Globus pallidus (tissue), 1 donor: ENCODE measurements around the gene APIP.

Source experiments
- DNase-seq: peaks from one replicate; pipeline ENCODE4 v3.0.0-alpha.2; 2015; ENCODE audit warnings: low spot score

Gene APIP

GRCh38 chr11:34840736-34841386 lies 75.3 kb downstream of the APIP start:
- DNase-seq = no peak

GRCh38 chr11:34839969-34840368 lies 76.2 kb downstream of the APIP start:
- DNase-seq = no peak

GRCh38 chr11:34836958-34837856 lies 79.0 kb downstream of the APIP start:
- no peak for DNase-seq

- no peak for DNase-seq
Observed at GRCh38 chr11:34833602-34834001, 82.6 kb downstream of the APIP start.
